Activated naive CD8-positive, alpha-beta T cell treated with anti-CD3 and anti-CD28 coated beads for 36 hours (primary cell): ENCODE data around the gene SUPT16H. TPM values are rescaled to one million over a fixed set of nuclear protein-coding genes. Genes with fewer than 3 reads are reported as not detected.

Experiments
- total RNA-seq, 2 experiments: library from RNA; stranded (reverse); gene quantifications; one replicate each; pipeline ENCODE4 v1.2.3, GENCODE V29; 2021

Gene SUPT16H
- total RNA-seq, 2 experiments from 2014 or later = 218 to 221 TPM

Other genes starting within 250 kb of the SUPT16H start
- not detected for gene OR5AU1, start 228.0 kb downstream of the SUPT16H start, total RNA-seq
- gene HNRNPC, start 114.6 kb downstream of the SUPT16H start, total RNA-seq = 1,000 to 10,000 TPM; 1,256 to 1,302 TPM
- under 1 TPM; 0.08 to 0.22 TPM for gene RPGRIP1, start 103.9 kb downstream of the SUPT16H start, total RNA-seq
- 10 to 100 TPM; 78.5 to 86.2 TPM for gene CHD8, start 72.1 kb upstream of the SUPT16H start, total RNA-seq
- 10 to 100 TPM; 17.3 to 21.0 TPM for gene RAB2B, start 92.9 kb upstream of the SUPT16H start, total RNA-seq
- gene TOX4, start 93.2 kb upstream of the SUPT16H start, total RNA-seq = 10 to 100 TPM; 76.5 to 78.0 TPM
- 10 to 100 TPM; 52.2 to 54.2 TPM for gene METTL3, start 127.3 kb upstream of the SUPT16H start, total RNA-seq
- gene SALL2, start 142.3 kb upstream of the SUPT16H start, total RNA-seq = 1 to 10 TPM; 4.4 to 5.2 TPM
- gene OR10G3, start 196.1 kb upstream of the SUPT16H start, total RNA-seq = not detected